ENCODE data around the gene RASGRF1.

Gene RASGRF1

DNA sequence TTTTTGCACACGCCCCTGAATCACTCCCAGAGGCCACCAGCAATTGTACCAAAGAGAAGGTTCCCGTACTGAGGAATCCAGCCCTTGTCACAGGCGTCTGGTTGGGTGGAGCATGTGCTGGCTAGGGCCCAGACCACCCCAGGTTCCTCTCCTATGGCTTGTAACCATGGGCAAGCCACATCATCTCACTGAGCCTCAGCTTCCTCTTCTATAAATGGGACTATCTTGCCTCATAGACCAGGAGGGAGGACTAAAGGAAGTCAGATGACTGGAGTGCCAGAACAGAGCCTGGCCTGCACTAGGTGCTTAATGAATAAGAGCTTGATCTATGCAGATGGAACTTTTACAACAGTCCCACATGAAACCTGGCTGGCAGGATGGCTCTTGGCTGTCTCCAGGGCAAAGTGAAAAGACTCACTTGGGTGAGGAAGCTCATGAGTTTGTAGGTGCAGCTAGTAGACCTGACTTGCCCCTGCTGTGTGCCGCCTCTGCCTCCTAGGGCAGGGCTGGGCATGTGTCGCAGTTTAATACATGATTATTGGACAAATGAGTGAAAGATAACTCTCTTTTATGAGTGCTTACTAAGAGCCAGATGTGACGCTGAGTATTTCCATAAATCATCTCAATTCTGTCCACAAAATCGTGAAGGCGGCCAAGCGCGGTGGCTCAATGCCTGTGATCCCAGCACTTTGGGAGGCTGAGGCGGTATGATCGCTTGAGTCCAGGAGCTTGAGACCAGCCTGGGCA is 175.1 kb downstream of the RASGRF1 start:
- H3K36me3 Mint-ChIP-seq (ENCODE audit: insufficient read depth): peaks cover 30% of the 10 kb centered on the region
- H3K27me3 Mint-ChIP-seq: no peaks in the 10 kb centered on the region
- H3K27ac Mint-ChIP-seq (ENCODE audit: low read depth): no peak overlapping the region
- no peak overlapping the region for H3K4me3 Mint-ChIP-seq
- peaks cover 12% of the 10 kb centered on the region for H3K4me1 Mint-ChIP-seq
- H3K9me3 Mint-ChIP-seq: no peaks in the 10 kb centered on the region
- DNase-seq (ENCODE audit: low spot score in 2 of 2) (no peak), ATAC-seq (replicated peaks; ENCODE audit: extremely low read depth, poor library complexity, severe bottlenecking) (no peak)

DNA sequence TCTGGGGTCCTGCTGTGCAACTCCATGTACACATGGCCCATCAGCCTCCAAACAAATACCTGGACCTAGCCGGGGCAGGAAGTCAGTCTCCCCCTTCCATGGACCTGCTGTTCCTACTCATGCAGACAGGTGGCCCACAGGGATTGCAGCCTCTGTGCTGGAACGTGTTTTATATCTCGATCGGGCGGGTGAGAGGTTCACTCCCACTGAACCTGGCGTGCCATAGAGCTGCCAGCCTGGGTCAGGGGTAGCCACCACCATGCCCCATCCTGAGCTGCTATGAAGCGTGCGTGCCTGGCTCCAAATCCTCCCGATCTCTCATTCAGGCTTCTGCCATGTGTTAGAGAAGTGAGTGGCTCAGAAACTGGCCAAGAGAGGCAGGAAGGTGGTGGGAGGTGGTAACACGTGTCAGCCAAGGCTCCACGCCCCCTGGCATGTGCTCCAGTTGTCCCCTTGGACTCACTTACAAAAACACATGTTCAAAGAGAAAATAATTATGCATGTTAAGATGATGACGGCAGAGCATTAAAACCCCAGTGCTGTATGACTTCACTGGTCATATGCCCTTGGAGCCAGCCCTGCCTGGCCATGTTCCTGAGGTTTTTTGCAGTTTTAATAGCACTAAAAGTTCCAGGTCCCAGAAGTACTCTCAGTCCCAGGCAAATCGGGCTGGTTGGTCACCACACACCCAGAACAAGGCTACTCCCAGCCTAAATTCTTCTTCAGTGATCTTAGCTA is 176.4 kb downstream of the RASGRF1 start:
- H3K4me1 Mint-ChIP-seq: peaks cover 25% of the 10 kb centered on the region
- ATAC-seq (replicated peaks; ENCODE audit: extremely low read depth, poor library complexity, severe bottlenecking) (no peak), DNase-seq (ENCODE audit: low spot score in 2 of 2) (no peak)
- no peaks in the 10 kb centered on the region for H3K9me3 Mint-ChIP-seq
- no peak overlapping the region for H3K4me3 Mint-ChIP-seq
- H3K27me3 Mint-ChIP-seq: no peaks in the 10 kb centered on the region
- H3K27ac Mint-ChIP-seq (ENCODE audit: low read depth): no peak overlapping the region
- peaks cover 35% of the 10 kb centered on the region for H3K36me3 Mint-ChIP-seq (ENCODE audit: insufficient read depth)

DNA sequence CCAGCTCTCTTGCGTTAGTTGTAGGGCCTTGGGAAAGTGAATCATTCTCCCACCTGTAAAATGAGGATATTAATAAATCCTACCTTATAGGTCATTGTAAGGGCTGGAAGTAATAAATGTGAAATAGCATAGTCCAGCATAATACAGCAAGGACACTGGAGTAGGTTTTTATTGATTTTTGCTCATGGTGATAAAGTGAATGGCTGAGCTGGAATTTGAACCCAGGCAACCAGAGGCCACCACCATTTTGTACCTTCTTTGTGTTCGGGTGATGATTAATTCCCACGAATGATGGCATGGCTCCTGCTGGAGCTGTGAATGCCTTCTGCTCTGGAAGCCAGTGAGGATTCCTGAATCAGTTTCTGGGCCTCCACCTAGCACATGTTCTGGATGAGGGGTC is 177.6 kb downstream of the RASGRF1 start:
- ATAC-seq (replicated peaks; ENCODE audit: extremely low read depth, poor library complexity, severe bottlenecking) (no peak), DNase-seq (ENCODE audit: low spot score in 2 of 2) (no peak)
- no peak overlapping the region for H3K4me3 Mint-ChIP-seq
- no peaks in the 10 kb centered on the region for H3K27me3 Mint-ChIP-seq
- no peaks in the 10 kb centered on the region for H3K9me3 Mint-ChIP-seq
- peaks cover 40% of the 10 kb centered on the region for H3K36me3 Mint-ChIP-seq (ENCODE audit: insufficient read depth)
- H3K27ac Mint-ChIP-seq (ENCODE audit: low read depth): no peak overlapping the region
- H3K4me1 Mint-ChIP-seq: peaks cover 33% of the 10 kb centered on the region

DNA sequence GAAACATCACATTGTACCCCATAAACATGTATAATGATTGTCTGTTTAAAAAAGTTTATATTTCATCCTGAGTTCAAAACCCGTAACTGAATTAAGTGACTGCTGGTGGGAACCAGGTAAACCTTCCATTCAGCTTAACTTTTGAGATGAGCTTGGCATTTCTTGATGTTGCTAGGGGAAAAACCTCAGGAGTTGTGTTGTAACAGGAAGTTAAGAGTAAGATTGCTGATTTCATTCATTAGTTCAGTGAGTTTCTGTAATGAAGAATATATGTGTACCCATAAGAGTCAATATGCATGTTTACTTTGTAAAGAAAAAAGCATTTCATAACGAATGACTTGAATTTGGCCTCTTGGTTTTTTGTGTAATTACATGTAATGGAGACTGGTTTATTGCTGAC is 178.3 kb downstream of the RASGRF1 start:
- H3K4me3 Mint-ChIP-seq: no peak overlapping the region
- peaks cover 38% of the 10 kb centered on the region for H3K36me3 Mint-ChIP-seq (ENCODE audit: insufficient read depth)
- H3K27me3 Mint-ChIP-seq: no peaks in the 10 kb centered on the region
- H3K4me1 Mint-ChIP-seq: peaks cover 37% of the 10 kb centered on the region
- no peak for DNase-seq (ENCODE audit: low spot score in 2 of 2)
- H3K27ac Mint-ChIP-seq (ENCODE audit: low read depth): no peak overlapping the region
- ATAC-seq (replicated peaks; ENCODE audit: extremely low read depth, poor library complexity, severe bottlenecking): no peak
- no peaks in the 10 kb centered on the region for H3K9me3 Mint-ChIP-seq

DNA sequence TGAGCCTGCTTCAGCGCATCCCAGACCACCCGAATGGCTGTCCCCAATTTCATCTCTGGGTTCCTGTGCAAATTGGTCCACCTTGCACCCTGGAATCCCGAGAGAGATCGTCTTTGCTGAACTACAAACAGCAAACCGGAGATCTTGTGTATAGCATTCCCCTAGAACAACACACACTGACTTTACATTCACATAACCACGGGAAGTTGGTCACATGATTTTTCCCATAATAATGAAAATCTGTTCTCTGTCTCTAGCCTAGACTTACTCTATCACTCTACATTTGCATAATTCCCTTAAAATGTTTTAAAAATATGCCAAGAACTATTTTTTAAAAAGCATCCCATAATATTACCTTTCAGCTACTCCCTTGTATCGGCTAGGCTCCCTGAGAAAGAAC is 180.3 kb downstream of the RASGRF1 start:
- Mint-ChIP-seq H3K27ac (ENCODE audit: low read depth) (peak overlapping the region; percentile 38), H3K27me3 (no peaks in the 10 kb centered on the region), H3K4me3 (no peak overlapping the region), H3K4me1 (peaks cover 43% of the 10 kb centered on the region), H3K36me3 (ENCODE audit: insufficient read depth) (peaks cover 49% of the 10 kb centered on the region), H3K9me3 (no peaks in the 10 kb centered on the region)
- no peak for ATAC-seq (replicated peaks; ENCODE audit: extremely low read depth, poor library complexity, severe bottlenecking)
- no peak for DNase-seq (ENCODE audit: low spot score in 2 of 2)

All from central memory CD8-positive, alpha-beta T cell (primary cell).